KMS-11 (cell line): Measurements from ENCODE around the gene ALKBH2.

Experiments
- H2AFZ ChIP-seq: fragments of 200-600 bp; sonication (generic); 2 replicates; pipeline ENCODE4 v1.6.1; 2016; ENCODE audit warnings: antibody characterized with exemption, mixed run types, low read depth
- H3K27ac ChIP-seq: fragments of 200-600 bp; sonication (generic); 2 replicates; pipeline ENCODE4 v1.6.1; 2016; ENCODE audit warnings: mild to moderate bottlenecking, mixed run types
- H3K27me3 ChIP-seq: fragments of 200-600 bp; sonication (generic); 2 replicates; pipeline ENCODE4 v1.6.1; 2017; ENCODE audit warnings: mild to moderate bottlenecking, low read depth, mixed run types, moderate library complexity; ENCODE audit not compliant: insufficient read depth
- H3K36me3 ChIP-seq: fragments of 200-600 bp; sonication (generic); 2 replicates; pipeline ENCODE4 v1.6.1; 2017; ENCODE audit warnings: mild to moderate bottlenecking, mixed run types; ENCODE audit not compliant: insufficient read depth
- H3K4me1 ChIP-seq: fragments of 200-600 bp; sonication (generic); 2 replicates; pipeline ENCODE4 v1.6.1; 2016; ENCODE audit warnings: mild to moderate bottlenecking, low read depth, mixed run types; ENCODE audit not compliant: poor library complexity, severe bottlenecking
- H3K4me2 ChIP-seq: fragments of 200-600 bp; sonication (generic); 2 replicates; pipeline ENCODE4 v1.7.0; 2016; ENCODE audit warnings: mild to moderate bottlenecking, mixed run types
- H3K4me3 ChIP-seq: fragments of 200-600 bp; sonication (generic); IDR thresholded peaks from 2 replicates; pipeline ENCODE4 v1.6.1; 2017; ENCODE audit warnings: low read depth, low read length, mixed read lengths; ENCODE audit not compliant: insufficient read depth
- H3K79me2 ChIP-seq: fragments of 200-600 bp; sonication (generic); 2 replicates; pipeline ENCODE4 v1.6.1; 2016; ENCODE audit warnings: low read depth, mixed run types; ENCODE audit not compliant: insufficient read depth
- H3K9ac ChIP-seq: fragments of 200-600 bp; sonication (generic); 2 replicates; pipeline ENCODE4 v1.6.1; 2016; ENCODE audit warnings: mild to moderate bottlenecking, mixed run types
- H4K20me1 ChIP-seq: fragments of 200-600 bp; sonication (generic); 2 replicates; pipeline ENCODE4 v1.6.1; 2016; ENCODE audit warnings: mild to moderate bottlenecking, mixed run types; ENCODE audit not compliant: insufficient read depth
- TF ChIP-seq, protein P1 (sequence below): fragments of 200-600 bp; sonication (generic); conservative IDR thresholded peaks from 2 replicates; pipeline ENCODE4 v1.6.1; 2017; ENCODE audit warnings: low read depth, mild to moderate bottlenecking, antibody characterized with exemption, low read length, moderate library complexity, mixed read lengths

Gene ALKBH2

DNA sequence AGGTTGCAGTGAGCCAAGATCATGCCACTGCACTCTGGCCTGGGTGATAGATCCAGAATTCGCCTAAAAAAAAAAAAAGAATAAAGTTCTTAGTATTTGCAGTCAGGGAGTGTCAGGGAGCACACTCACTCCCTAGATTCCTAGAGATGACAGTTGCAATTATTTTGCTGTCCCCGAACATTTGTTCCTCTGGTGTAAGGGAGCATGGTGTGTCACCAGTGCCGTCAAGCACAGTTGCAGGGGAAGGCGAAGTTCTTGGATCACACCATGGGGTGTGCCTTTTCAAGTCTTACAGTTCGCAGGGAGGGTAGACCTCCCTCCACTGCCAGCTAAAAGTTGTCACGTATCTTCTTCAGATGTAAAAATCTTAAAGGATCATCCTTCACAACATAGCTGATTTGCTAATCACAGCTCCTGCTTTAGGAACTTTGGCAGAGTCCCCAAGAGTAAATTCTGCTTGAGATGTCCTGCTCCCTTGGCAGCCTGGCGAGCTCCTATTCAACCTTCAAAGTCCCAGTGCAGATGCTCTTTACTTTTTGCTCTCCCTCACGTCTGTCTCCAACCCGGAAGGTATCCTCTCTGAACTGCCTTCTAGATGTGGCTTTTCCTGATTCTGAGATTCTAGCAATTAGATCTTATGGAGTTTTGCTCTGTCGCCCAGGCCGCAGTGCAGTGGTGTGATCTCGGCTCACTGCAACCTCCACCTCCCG lies 34.4 kb upstream of the ALKBH2 start:
- Histone ChIP-seq H3K27ac (no peak overlapping the region), H3K4me2 (no peak overlapping the region), H3K79me2 (no peaks in the 10 kb centered on the region), H3K36me3 (no peaks in the 10 kb centered on the region), H3K27me3 (no peaks in the 10 kb centered on the region), H4K20me1 (no peaks in the 10 kb centered on the region), H3K4me1 (no peaks in the 10 kb centered on the region), H3K9ac (no peak overlapping the region), H3K4me3 (no peak overlapping the region), H2AFZ (no peak overlapping the region)
- TF ChIP-seq, protein P1, sequence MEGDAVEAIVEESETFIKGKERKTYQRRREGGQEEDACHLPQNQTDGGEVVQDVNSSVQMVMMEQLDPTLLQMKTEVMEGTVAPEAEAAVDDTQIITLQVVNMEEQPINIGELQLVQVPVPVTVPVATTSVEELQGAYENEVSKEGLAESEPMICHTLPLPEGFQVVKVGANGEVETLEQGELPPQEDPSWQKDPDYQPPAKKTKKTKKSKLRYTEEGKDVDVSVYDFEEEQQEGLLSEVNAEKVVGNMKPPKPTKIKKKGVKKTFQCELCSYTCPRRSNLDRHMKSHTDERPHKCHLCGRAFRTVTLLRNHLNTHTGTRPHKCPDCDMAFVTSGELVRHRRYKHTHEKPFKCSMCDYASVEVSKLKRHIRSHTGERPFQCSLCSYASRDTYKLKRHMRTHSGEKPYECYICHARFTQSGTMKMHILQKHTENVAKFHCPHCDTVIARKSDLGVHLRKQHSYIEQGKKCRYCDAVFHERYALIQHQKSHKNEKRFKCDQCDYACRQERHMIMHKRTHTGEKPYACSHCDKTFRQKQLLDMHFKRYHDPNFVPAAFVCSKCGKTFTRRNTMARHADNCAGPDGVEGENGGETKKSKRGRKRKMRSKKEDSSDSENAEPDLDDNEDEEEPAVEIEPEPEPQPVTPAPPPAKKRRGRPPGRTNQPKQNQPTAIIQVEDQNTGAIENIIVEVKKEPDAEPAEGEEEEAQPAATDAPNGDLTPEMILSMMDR: no peak

DNA sequence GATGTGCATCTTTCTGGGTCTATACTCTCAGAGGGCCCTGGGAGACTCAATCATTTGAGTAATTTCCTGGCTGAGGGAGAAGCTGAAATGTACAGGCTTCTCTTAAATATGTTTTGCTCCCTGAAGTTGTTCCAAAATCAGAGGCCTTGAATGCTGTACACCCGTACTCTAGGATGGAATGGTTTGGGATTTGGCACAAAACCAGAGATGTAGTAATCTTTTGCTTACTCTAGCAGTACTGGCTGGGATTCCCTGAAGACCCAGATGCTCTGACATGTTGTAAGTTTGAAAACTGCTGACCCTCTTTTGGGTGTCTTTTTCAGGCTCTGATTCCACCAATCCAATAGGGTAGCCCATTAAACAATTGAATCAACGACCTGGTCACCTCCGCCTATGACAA lies 33.5 kb upstream of the ALKBH2 start:
- Histone ChIP-seq H3K27ac (no peak overlapping the region), H3K36me3 (no peaks in the 10 kb centered on the region), H3K79me2 (no peaks in the 10 kb centered on the region), H3K4me1 (no peaks in the 10 kb centered on the region), H3K27me3 (no peaks in the 10 kb centered on the region), H2AFZ (no peak overlapping the region), H3K4me2 (no peak overlapping the region), H4K20me1 (no peaks in the 10 kb centered on the region), H3K9ac (no peak overlapping the region), H3K4me3 (no peak overlapping the region)
- TF ChIP-seq, protein P1: no peak

DNA sequence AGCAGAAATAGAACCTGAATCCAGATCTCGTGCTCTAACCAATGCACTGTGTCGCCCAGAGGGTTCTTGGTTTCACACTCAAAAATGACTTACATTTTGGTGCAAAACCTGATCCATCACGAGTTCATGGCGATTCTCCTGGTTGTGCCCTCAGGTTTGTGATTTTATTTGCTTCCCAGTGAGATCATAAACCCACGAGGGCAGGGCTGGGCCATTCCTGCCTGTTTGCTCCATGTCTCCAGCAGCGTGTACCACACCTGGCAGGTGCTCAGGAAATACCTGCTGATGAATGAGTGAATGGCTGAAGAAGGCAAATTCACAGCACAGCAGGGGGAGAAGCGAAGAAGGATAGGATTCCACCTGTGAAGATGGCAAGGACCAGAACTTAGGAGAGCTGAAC lies 32.5 kb upstream of the ALKBH2 start:
- TF ChIP-seq, protein P1: no peak
- Histone ChIP-seq H2AFZ (no peak overlapping the region), H3K36me3 (no peaks in the 10 kb centered on the region), H3K27ac (no peak overlapping the region), H4K20me1 (no peaks in the 10 kb centered on the region), H3K4me1 (no peaks in the 10 kb centered on the region), H3K4me2 (no peak overlapping the region), H3K27me3 (no peaks in the 10 kb centered on the region), H3K9ac (no peak overlapping the region), H3K79me2 (no peaks in the 10 kb centered on the region), H3K4me3 (no peak overlapping the region)

DNA sequence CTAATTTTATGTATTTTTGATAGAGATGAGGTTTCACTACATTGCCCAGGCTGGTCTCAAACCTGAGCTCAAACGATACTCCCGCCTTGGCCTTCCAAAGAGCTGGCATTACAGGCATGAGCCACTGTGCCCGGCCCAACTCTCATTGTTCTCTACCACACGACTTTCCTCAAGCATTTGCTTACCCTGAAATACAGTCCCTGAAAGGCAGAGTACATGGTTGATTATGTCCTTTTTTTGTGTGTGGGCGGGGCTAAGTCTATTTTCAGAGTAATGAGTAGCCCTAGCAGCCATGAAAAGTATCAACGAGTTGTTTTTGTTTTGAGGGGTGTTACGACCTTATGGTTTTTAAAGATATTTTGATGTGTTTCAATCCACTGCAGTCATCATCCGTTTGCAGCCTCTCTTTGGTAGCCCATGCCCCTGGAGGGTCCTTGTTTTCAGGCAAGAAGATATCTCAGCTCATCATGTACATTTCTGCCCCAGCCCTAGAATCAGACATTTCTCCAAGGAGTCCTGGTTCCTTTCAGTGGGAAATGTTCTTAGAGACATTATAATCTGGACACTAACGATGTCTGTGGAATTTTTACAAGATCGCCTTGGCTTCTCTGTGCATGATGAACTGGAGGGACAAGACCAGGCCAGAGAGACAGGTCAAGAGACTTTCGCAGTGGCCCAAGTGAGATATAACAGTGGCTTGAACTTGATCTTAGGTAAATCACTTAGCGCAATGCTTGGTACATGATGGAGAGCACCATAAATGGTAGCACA lies 31.8 kb upstream of the ALKBH2 start:
- no peak overlapping the region for H2AFZ ChIP-seq
- H3K79me2 ChIP-seq: no peaks in the 10 kb centered on the region
- no peak overlapping the region for H3K27ac ChIP-seq
- no peaks in the 10 kb centered on the region for H3K27me3 ChIP-seq
- TF ChIP-seq, protein P1: no peak
- H3K9ac ChIP-seq: no peak overlapping the region
- no peaks in the 10 kb centered on the region for H4K20me1 ChIP-seq
- H3K4me1 ChIP-seq: no peaks in the 10 kb centered on the region
- H3K36me3 ChIP-seq: no peaks in the 10 kb centered on the region
- no peak overlapping the region for H3K4me3 ChIP-seq
- H3K4me2 ChIP-seq: no peak overlapping the region
